SU-DHL-6 (cell line): Measurements from ENCODE around the gene BTBD16.

Experiments used
- H2AFZ ChIP-seq: fragments of 200-600 bp; sonication (generic); 2 replicates; pipeline ENCODE4 v1.6.1; 2014; ENCODE audit warnings: low read depth, mild to moderate bottlenecking, moderate library complexity, mixed read lengths, antibody characterized with exemption, low read length; ENCODE audit not compliant: severe bottlenecking
- H3F3A ChIP-seq: fragments of 200-600 bp; shearing (Covaris generic); 2 replicates; pipeline ENCODE4 v1.6.0; 2016; ENCODE audit warnings: antibody characterized with exemption, mild to moderate bottlenecking; ENCODE audit not compliant: insufficient read depth
- H3K27ac ChIP-seq: fragments of 200-600 bp; sonication (generic); 2 replicates; pipeline ENCODE4 v1.5.1; 2016; ENCODE audit warnings: low read depth, mild to moderate bottlenecking, low read length, moderate library complexity, mixed read lengths
- H3K27me3 ChIP-seq: fragments of 200-600 bp; sonication (generic), shearing (Covaris generic); 2 replicates; pipeline ENCODE4 v1.6.0; 2014; ENCODE audit warnings: mild to moderate bottlenecking, low read length
- H3K36me3 ChIP-seq: fragments of 200-600 bp; sonication (generic); 2 replicates; pipeline ENCODE4 v1.6.1; 2014; ENCODE audit warnings: mild to moderate bottlenecking, low read length, mixed read lengths
- H3K4me2 ChIP-seq: fragments of 300-600, 200-600 bp; shearing (Covaris generic), sonication (generic); 2 replicates; pipeline ENCODE4 v1.6.0; 2014; ENCODE audit warnings: low read length, low read depth, mild to moderate bottlenecking; ENCODE audit not compliant: poor library complexity, severe bottlenecking
- H3K4me3 ChIP-seq: fragments of 200-600 bp; sonication (generic); 2 replicates; pipeline ENCODE4 v1.5.1; 2014; ENCODE audit warnings: antibody characterized with exemption, low read length, mild to moderate bottlenecking, mixed read lengths; ENCODE audit not compliant: insufficient read depth, poor library complexity, severe bottlenecking
- H3K79me2 ChIP-seq: fragments of 200-600 bp; sonication (generic); 2 replicates; pipeline ENCODE4 v1.6.1; 2014; ENCODE audit warnings: mild to moderate bottlenecking, low read length, moderate library complexity; ENCODE audit not compliant: insufficient read depth
- H3K9ac ChIP-seq: fragments of 200-600 bp; sonication (generic); 2 replicates; pipeline ENCODE4 v1.7.0; 2014; ENCODE audit warnings: mild to moderate bottlenecking, low read length
- H3K9me2 ChIP-seq: fragments of 200-600 bp; sonication (generic); replicated peaks from 2 replicates; pipeline ENCODE4 v1.6.1; 2014; ENCODE audit warnings: low read length; ENCODE audit not compliant: insufficient read depth
- H3K9me3 ChIP-seq: fragments of 200-600 bp; sonication (generic); 2 replicates; pipeline ENCODE4 v1.6.1; 2014; ENCODE audit warnings: low read length, mixed read lengths; ENCODE audit not compliant: insufficient read depth
- H4K20me1 ChIP-seq: fragments of 200-600 bp; sonication (generic); 2 replicates; pipeline ENCODE4 v1.6.1; 2014; ENCODE audit warnings: low read depth, mild to moderate bottlenecking, antibody characterized with exemption, low read length, moderate library complexity, mixed read lengths
- CTCF ChIP-seq: fragments of 200-600 bp; sonication (generic); IDR thresholded peaks from one replicate; pipeline ENCODE4 v1.5.1; 2017; ENCODE audit warnings: antibody characterized with exemption, mild to moderate bottlenecking, low read length, moderate library complexity; ENCODE audit not compliant: insufficient read depth, poor library complexity, severe bottlenecking
- EZH2phosphoT487 ChIP-seq: fragments of 200-600 bp; sonication (generic), shearing (Covaris generic); conservative IDR thresholded peaks from 2 replicates; pipeline ENCODE4 v1.6.1; 2018; ENCODE audit warnings: mild to moderate bottlenecking, antibody characterized with exemption, low read length, moderate library complexity, mixed read lengths

Gene BTBD16

GRCh38 chr10:122310311-122311050 lies 39.4 kb downstream of the BTBD16 start:
- H3K36me3 ChIP-seq = no peaks in the 10 kb centered on the region
- no peaks in the 10 kb centered on the region for H3K27me3 ChIP-seq
- no peak overlapping the region for H3K9ac ChIP-seq
- H3K4me3 ChIP-seq = no peak overlapping the region
- no peaks in the 10 kb centered on the region for H3K9me2 ChIP-seq
- H3K27ac ChIP-seq = no peak overlapping the region
- no peak overlapping the region for H2AFZ ChIP-seq
- no peaks in the 10 kb centered on the region for H4K20me1 ChIP-seq
- H3F3A ChIP-seq = no peaks in the 10 kb centered on the region
- no peaks in the 10 kb centered on the region for H3K79me2 ChIP-seq
- no peaks in the 10 kb centered on the region for H3K9me3 ChIP-seq
- no peak overlapping the region for H3K4me2 ChIP-seq
- TF ChIP-seq EZH2phosphoT487 (no peak), CTCF (no peak)

- H3K9ac ChIP-seq = no peak overlapping the region
- H3K27ac ChIP-seq = no peak overlapping the region
- no peak overlapping the region for H3K4me2 ChIP-seq
- H3K27me3 ChIP-seq = no peaks in the 10 kb centered on the region
- H3K9me3 ChIP-seq = no peaks in the 10 kb centered on the region
- TF ChIP-seq CTCF = no peak
- TF ChIP-seq EZH2phosphoT487 = no peak
- no peak overlapping the region for H2AFZ ChIP-seq
- no peaks in the 10 kb centered on the region for H4K20me1 ChIP-seq
- H3K36me3 ChIP-seq = no peaks in the 10 kb centered on the region
- H3K4me3 ChIP-seq = no peak overlapping the region
- no peaks in the 10 kb centered on the region for H3K79me2 ChIP-seq
- H3F3A ChIP-seq = no peaks in the 10 kb centered on the region
- H3K9me2 ChIP-seq = no peaks in the 10 kb centered on the region
These were observed 39.9 kb downstream of the BTBD16 start for GRCh38 chr10:122311051-122311410.

GRCh38 chr10:122311716-122312115 lies 40.6 kb downstream of the BTBD16 start:
- no peaks in the 10 kb centered on the region for H3K36me3 ChIP-seq
- no peaks in the 10 kb centered on the region for H3K27me3 ChIP-seq
- no peak overlapping the region for H2AFZ ChIP-seq

More at GRCh38 chr10:122311716-122312115, 40.6 kb downstream of the BTBD16 start:
- Histone ChIP-seq H3K9me2 (no peaks in the 10 kb centered on the region), H3K27ac (no peak overlapping the region), H4K20me1 (no peaks in the 10 kb centered on the region), H3K9me3 (no peaks in the 10 kb centered on the region), H3K4me3 (no peak overlapping the region), H3F3A (no peaks in the 10 kb centered on the region), H3K9ac (no peak overlapping the region), H3K79me2 (no peaks in the 10 kb centered on the region), H3K4me2 (no peak overlapping the region)
- no peak for TF ChIP-seq CTCF
- TF ChIP-seq EZH2phosphoT487 = no peak
